Measurements from ENCODE around the gene CPSF4L.
"Not testable (repeated sequence)": the region's sequence is repeated elsewhere in the genome, so short reads cannot be mapped to it uniquely, and the experiment has no call there.

The CPSF4L gene

DNA sequence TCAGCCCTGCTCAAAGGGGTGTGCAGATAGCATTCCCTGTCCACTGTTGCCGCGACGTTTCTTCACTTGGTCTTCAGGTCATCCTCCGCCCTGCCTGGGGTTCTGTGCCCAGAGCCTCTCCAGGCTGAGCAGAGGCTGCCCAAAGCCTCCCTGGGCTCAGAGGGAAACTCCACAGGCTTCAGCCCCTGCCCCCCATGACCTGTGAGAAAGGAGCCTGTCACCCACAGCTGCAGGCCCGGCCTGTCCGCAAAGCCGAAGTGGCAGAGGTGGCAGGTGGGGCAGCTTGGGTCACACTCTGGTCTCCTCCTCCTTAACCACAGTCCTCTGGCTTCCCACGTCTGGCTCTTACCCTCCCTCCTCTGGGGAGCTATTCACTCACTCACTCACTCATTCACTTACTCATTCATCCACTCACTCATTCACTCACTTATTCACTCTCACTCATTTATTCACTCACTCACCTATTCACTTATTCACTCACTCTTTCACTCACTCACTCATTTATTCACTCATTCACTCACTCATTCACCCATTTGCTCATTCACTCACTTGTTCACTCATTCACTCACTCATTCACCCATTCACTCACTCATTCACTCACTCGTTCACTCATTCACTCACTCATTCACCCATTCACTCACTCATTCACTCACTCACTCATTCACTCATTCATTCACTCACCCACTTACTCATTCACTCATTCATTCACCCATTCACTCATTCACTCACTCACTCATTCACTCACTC lies 7.1 kb upstream of the CPSF4L start:
- no peak overlapping the region for H3K27ac ChIP-seq
- no peak for DNase-seq (ENCODE audit: low spot score)
- TF ChIP-seq, protein P1, sequence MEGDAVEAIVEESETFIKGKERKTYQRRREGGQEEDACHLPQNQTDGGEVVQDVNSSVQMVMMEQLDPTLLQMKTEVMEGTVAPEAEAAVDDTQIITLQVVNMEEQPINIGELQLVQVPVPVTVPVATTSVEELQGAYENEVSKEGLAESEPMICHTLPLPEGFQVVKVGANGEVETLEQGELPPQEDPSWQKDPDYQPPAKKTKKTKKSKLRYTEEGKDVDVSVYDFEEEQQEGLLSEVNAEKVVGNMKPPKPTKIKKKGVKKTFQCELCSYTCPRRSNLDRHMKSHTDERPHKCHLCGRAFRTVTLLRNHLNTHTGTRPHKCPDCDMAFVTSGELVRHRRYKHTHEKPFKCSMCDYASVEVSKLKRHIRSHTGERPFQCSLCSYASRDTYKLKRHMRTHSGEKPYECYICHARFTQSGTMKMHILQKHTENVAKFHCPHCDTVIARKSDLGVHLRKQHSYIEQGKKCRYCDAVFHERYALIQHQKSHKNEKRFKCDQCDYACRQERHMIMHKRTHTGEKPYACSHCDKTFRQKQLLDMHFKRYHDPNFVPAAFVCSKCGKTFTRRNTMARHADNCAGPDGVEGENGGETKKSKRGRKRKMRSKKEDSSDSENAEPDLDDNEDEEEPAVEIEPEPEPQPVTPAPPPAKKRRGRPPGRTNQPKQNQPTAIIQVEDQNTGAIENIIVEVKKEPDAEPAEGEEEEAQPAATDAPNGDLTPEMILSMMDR (IDR thresholded peaks at IDR 0.05), result no peak
- H3K4me3 ChIP-seq, result no peak overlapping the region

DNA sequence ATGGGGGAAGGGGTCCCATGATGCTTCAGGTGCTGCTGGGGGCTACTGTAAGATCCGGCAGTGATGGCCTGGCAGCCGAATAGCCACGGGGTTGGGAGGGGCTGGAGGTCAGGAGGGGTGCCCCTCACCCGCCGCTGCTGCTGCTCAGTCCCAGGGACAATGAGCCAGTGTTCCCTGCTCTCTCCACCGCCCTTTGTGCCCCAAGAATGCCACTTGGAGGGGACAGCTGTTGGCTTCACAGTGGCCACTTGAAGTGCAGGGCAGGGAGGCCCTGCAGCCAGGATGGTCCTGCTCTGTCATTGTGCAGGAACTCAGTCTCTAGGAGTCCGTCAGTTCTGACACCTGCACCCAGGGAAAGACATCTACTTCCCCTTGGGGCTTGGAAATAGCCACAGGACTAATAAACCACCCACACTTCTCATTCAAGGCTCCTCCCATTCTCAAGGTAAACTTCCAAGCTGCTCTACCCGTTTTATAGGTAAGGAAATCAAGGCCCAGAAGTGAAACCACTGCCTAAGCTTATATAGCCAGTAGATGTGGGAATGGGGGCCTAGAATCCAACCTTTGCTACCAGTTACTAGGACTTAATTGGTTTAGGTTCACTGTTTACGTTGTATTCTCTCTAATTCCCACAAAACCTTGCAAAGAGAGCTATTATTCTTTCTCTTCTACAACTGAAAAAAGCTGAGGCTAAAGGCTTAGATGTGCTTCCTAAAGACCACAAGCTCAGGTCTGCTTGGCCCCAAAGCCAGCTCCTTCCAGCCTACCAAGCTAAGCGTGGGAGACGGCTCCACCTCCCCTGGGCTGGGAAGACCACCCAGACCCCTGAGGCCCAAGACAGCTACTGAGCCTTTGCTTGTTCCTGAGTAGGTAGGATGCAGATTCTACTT lies 6.2 kb upstream of the CPSF4L start:
- Histone ChIP-seq H3K4me3 (no peak overlapping the region), H3K27ac (no peak overlapping the region)
- no peak for DNase-seq (ENCODE audit: low spot score)
- TF ChIP-seq, protein P1 (IDR thresholded peaks at IDR 0.05), result no peak

DNA sequence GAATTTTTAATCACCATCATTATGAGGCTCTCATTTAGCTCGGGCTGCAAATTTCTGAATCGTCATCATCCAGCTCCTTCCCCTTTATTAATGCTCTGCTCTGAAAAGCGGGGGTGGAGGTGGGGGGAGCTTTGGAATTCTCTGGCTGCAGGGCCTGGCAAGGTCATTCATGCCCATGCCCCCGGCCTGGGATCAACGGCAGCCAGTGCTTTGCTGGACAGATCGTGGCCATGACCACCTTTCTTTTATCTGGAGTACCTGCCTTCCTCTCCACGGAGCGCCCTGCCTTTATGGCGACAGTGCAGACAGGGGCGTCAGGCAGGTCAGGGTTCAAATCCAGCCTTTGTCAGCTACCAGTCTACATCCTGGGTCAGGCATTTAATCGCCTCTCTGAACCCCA lies 5.1 kb upstream of the CPSF4L start:
- DNase-seq (ENCODE audit: low spot score), result no peak
- H3K27ac ChIP-seq, result no peak overlapping the region
- no peak overlapping the region for H3K4me3 ChIP-seq
- TF ChIP-seq, protein P1 (IDR thresholded peaks at IDR 0.05), result no peak

DNA sequence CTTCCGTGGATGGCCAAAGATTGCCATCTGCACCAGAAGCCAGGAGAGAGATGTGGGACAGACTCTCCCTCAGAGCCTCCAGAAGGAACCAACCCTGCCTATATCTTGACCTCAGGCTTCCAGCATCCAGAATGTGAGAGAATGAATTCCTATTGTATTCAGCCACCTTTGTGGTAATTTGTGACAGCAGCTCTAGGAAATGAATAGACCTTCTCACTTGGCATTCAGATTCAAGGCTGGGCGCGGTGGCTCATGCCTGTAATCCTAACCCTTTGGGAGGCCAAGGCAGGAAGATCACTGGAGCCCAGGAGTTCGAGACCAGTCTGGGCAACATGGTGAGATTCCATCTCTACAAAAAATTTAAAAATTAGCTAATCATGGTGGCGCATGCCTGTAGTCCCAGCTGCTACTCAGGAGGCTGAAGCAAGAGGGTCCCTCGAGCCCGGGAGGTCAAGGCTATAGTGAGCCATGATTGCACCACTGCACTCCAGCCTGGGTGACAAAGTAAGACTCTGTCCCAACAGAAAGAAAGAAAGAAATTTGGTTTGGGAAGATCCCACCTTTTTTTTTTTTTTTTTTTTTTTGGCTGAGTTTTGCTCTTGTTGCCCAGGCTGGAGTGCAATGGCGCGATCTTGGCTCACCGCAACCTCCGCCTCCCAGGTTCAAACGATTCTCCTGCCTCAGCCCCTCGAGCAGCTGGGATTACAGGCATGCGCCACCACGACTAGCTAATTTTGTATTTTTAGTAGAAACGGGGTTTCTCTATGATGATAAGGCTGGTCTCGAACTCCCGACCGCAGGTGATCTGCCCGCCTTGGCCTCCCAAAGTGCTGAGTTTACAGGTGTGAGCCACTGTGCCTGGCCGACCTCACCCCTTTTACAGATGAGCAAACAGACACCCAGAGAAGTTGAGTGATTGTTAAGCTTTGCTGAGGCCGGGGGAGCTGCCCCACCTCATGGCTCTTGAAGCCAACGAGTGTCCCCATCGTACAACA lies 4.3 kb upstream of the CPSF4L start:
- TF ChIP-seq, protein P1 (IDR thresholded peaks at IDR 0.05), result no peak
- H3K27ac ChIP-seq, result no peak overlapping the region
- DNase-seq (ENCODE audit: low spot score), result no peak
- H3K4me3 ChIP-seq, result no peak overlapping the region

DNA sequence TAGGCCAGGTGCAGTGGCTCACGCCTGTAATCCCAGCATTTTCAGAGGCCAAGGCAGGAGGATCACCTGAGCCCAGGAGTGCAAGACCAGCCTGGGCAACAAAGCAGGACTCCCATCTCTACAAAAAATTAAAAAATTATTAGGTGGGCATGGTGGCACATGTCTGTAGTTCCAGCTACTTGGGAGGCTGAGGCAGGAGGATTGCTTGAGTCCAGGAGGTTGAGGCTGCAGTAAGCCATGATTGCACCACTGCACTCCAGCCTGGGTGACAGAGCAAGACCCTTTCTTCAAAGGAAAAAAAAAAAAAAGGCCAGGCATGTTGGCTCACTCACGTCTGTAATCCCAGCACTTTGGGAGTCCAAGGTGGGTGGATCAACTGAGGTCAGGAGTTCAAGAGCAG lies 2.8 kb upstream of the CPSF4L start:
- not testable (repeated sequence) for H3K4me3 ChIP-seq; H3K27ac ChIP-seq; DNase-seq (ENCODE audit: low spot score)

DNA sequence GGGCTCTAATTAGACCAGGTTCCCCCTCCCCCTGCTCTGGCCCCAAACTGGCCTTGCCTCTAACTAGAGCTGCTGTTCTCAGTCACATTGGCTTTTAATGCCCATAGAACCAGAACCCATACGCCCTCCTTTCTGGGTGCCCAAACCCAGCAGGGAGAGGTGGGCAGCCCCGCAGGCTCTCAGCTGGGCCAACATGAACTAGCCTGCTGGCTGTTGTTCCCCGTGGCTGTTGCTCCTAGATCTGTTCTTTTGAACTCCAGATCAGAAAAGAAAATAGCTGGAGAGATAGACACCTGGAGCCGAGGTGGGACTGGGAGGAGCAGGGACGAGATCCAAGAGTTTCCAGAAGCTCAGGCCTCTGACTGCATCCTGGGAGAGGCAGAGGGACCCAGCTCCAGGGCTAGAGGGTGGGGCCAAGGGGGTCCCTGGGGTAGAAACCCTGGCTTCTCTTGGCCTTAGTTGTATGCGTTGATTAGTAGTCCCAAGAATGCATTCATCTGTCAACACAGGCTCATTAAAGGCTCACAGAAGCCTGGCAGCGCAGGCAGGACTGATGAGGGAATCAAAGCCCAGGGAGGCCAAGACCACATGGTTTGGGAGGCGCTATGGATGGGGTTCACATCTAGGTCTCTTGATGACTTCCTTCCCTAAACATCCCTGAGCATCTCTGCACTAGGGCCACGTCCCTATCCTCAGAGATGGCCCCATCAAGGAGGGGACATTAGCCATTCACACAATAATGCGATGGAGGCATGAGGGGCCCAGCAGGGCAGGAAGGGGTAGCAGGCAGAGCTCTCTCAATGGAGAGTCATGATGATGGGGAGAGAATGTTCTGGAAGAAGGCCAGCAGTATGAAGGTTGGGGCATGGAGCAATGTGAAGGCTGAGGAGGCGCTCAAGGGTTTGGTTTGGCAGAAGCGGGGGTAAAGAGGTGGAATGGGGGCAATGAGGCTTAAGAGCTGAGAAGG lies 1.3 kb upstream of the CPSF4L start:
- Histone ChIP-seq H3K4me3 (no peak overlapping the region), H3K27ac (no peak overlapping the region)
- no peak for DNase-seq (ENCODE audit: low spot score)
- TF ChIP-seq, protein P1 (IDR thresholded peaks at IDR 0.05), result no peak

Measured in coronary artery (tissue), 2 donors.